CMK (cell line): ENCODE measurements around the gene ACOT9.
"Not testable (repeated sequence)": the region's sequence is repeated elsewhere in the genome, so short reads cannot be mapped to it uniquely, and the experiment has no call there.

Source experiments
- DNase-seq: peaks from one replicate; pipeline ENCODE4 v3.0.0-alpha.2; 2010; ENCODE audit warnings: low read depth

Gene ACOT9

GRCh38 chrX:23692166-23692565 is 50.9 kb downstream of the ACOT9 start:
- DNase-seq: no peak

GRCh38 chrX:23676486-23676885 is 66.6 kb downstream of the ACOT9 start:
- not testable (repeated sequence) for DNase-seq

GRCh38 chrX:23673108-23673507 is 70.0 kb downstream of the ACOT9 start:
- no peak for DNase-seq

GRCh38 chrX:23670528-23670927 is 72.5 kb downstream of the ACOT9 start:
- DNase-seq: no peak

GRCh38 chrX:23668335-23668734 is 74.7 kb downstream of the ACOT9 start:
- DNase-seq: no peak

GRCh38 chrX:23667239-23668177 is 75.6 kb downstream of the ACOT9 start, which contains the start of gene PRDX4:
Gene PRDX4, plus strand, starts transcription at chrX:23667493. Its CDS starts 78 bp downstream, at chrX:23667571.
- peak; percentile 38 for DNase-seq

GRCh38 chrX:23666282-23666681 is 76.8 kb downstream of the ACOT9 start:
- no peak for DNase-seq

- DNase-seq: no peak
These were observed 78.6 kb downstream of the ACOT9 start for GRCh38 chrX:23664496-23664895.

GRCh38 chrX:23662853-23663252 is 80.2 kb downstream of the ACOT9 start:
- no peak for DNase-seq

GRCh38 chrX:23662187-23662586 is 80.9 kb downstream of the ACOT9 start:
- no peak for DNase-seq

GRCh38 chrX:23661671-23662070 is 81.4 kb downstream of the ACOT9 start:
- DNase-seq: no peak

- no peak for DNase-seq
These were observed 82.3 kb downstream of the ACOT9 start for GRCh38 chrX:23660766-23661132.

- not testable (repeated sequence) for DNase-seq
These were observed 82.9 kb downstream of the ACOT9 start for GRCh38 chrX:23660083-23660765.

GRCh38 chrX:23659339-23659738 is 83.7 kb downstream of the ACOT9 start:
- no peak for DNase-seq

GRCh38 chrX:23656684-23657083 is 86.4 kb downstream of the ACOT9 start:
- DNase-seq: no peak

- no peak for DNase-seq
These were observed 87.0 kb downstream of the ACOT9 start for GRCh38 chrX:23656091-23656490.
